Keratinocyte (primary cell): ENCODE results near the gene GLP2R. TPM values are rescaled to one million over a fixed set of nuclear protein-coding genes. Genes with fewer than 3 reads are reported as not detected.

Source experiments
- DNase-seq: peaks from one replicate; pipeline ENCODE4 v3.0.0-alpha.2; 2011; ENCODE audit warnings: low read depth, missing footprints, low spot score
- FAIRE-seq: peaks from 2 replicates; lab custom pipeline; 2011; peaks lifted over from hg19 to GRCh38; lab: Jason Lieb, UNC
- H2AFZ ChIP-seq: 2 replicates; pipeline ENCODE4 v1.6.0; 2012; ENCODE audit warnings: low read length, control low read depth, inconsistent platforms; ENCODE audit not compliant: control insufficient read depth
- H3K27ac ChIP-seq: 2 replicates; pipeline ENCODE4 v1.5.1; 2011; ENCODE audit warnings: low read length; ENCODE audit not compliant: control insufficient read depth, insufficient read depth
- H3K27me3 ChIP-seq: 3 replicates; pipeline ENCODE4 v1.6.0; 2011; ENCODE audit warnings: low read length; ENCODE audit not compliant: control insufficient read depth, insufficient read depth; ENCODE audit errors: extremely low read depth
- H3K36me3 ChIP-seq, 2 experiments: 2 replicates in 1 of 2; 3 replicates in 1 of 2; pipeline ENCODE4 v1.5.1; 2011; ENCODE audit warnings: low read length in 2 of 2, mild to moderate bottlenecking in 1 of 2; ENCODE audit not compliant: control insufficient read depth in 2 of 2, insufficient read depth in 2 of 2; ENCODE audit errors: extremely low read depth in 1 of 2
- H3K4me1 ChIP-seq: 3 replicates; pipeline ENCODE4 v1.5.1; 2011; ENCODE audit warnings: low read length; ENCODE audit not compliant: control insufficient read depth, insufficient read depth; ENCODE audit errors: extremely low read depth
- H3K4me2 ChIP-seq: 3 replicates; pipeline ENCODE4 v1.6.0; 2011; ENCODE audit warnings: low read depth, low read length; ENCODE audit not compliant: control insufficient read depth, insufficient read depth; ENCODE audit errors: extremely low read depth
- H3K4me3 ChIP-seq, 3 experiments: fragments of 200-600 bp in 1 of 3; sonication (generic) in 1 of 3; 2 replicates in 2 of 3; 3 replicates in 1 of 3; pipeline ENCODE4 v1.5.1; 2011 to 2016; ENCODE audit warnings: low read length in 3 of 3, mild to moderate bottlenecking in 3 of 3, control low read depth in 2 of 3, inconsistent platforms in 1 of 3, low read depth in 1 of 3, mixed read lengths in 1 of 3, mixed run types in 1 of 3, moderate library complexity in 1 of 3; ENCODE audit not compliant: control insufficient read depth in 2 of 3, insufficient read depth in 2 of 3; ENCODE audit errors: extremely low read depth in 1 of 3
- H3K79me2 ChIP-seq: 2 replicates; pipeline ENCODE4 v1.6.0; 2012; ENCODE audit warnings: low read length; ENCODE audit not compliant: control insufficient read depth, insufficient read depth
- H3K9ac ChIP-seq: 3 replicates; pipeline ENCODE4 v1.6.0; 2011; ENCODE audit warnings: low read length; ENCODE audit not compliant: control insufficient read depth, insufficient read depth; ENCODE audit errors: extremely low read depth
- H3K9me1 ChIP-seq: 3 replicates; pipeline ENCODE4 v1.6.0; 2011; ENCODE audit warnings: low read length; ENCODE audit not compliant: control insufficient read depth, insufficient read depth; ENCODE audit errors: extremely low read depth
- H3K9me3 ChIP-seq: 2 replicates; pipeline ENCODE4 v1.5.1; 2012; ENCODE audit warnings: low read depth, low read length; ENCODE audit not compliant: control insufficient read depth
- H4K20me1 ChIP-seq: 3 replicates; pipeline ENCODE4 v1.6.0; 2011; ENCODE audit warnings: low read length; ENCODE audit not compliant: control insufficient read depth, insufficient read depth; ENCODE audit errors: extremely low read depth
- EZH2 ChIP-seq: IDR thresholded peaks from one replicate; pipeline ENCODE4 v1.6.1; 2012; ENCODE audit warnings: inconsistent platforms, mild to moderate bottlenecking, low read length, moderate library complexity
- dilution Hi-C: fragments of 300-500 bp; cut with MboI; formaldehyde crosslinking; loops from one replicate; pipeline ENCODE4 v1.7.0; 2020; ENCODE audit warnings: low sequenced_read_pairs; ENCODE audit not compliant: extremely low pct_ligation_motif_present
- polyA plus RNA-seq, 5 experiments: library from polyadenylated mRNA; depleted of rRNA in 3 of 5; stranded (reverse) in 3 of 5; stranded (forward) in 1 of 5; unstranded in 1 of 5; fragments of >200 nt; gene quantifications; 1 replicate in 1 of 5; 2 replicates in 3 of 5; 3 replicates in 1 of 5; pipeline versions ENCODE4 v1.2.1 to v1.2.3, GENCODE V29; 2011 to 2012; ENCODE audit warnings: missing spikeins in 2 of 5, low read depth in 1 of 5, low replicate concordance in 1 of 5
- TF ChIP-seq, protein P1 (sequence below), 3 experiments: IDR thresholded peaks in 1 of 3; conservative IDR thresholded peaks in 1 of 3; optimal IDR thresholded peaks in 1 of 3; 2 replicates in 2 of 3; 3 replicates in 1 of 3; pipeline versions ENCODE3 to v1.5.1; 2011; ENCODE audit warnings: low read length in 3 of 3, mild to moderate bottlenecking in 3 of 3, moderate library complexity in 2 of 3, control low read depth in 1 of 3, inconsistent platforms in 1 of 3; ENCODE audit not compliant: insufficient read depth in 2 of 3; ENCODE audit errors: extremely low read depth in 1 of 3

Gene GLP2R
- polyA plus RNA-seq, 1 donor (not counting 4 experiments of a cell fraction or from before 2014, with no cell fraction given): not detected

DNA sequence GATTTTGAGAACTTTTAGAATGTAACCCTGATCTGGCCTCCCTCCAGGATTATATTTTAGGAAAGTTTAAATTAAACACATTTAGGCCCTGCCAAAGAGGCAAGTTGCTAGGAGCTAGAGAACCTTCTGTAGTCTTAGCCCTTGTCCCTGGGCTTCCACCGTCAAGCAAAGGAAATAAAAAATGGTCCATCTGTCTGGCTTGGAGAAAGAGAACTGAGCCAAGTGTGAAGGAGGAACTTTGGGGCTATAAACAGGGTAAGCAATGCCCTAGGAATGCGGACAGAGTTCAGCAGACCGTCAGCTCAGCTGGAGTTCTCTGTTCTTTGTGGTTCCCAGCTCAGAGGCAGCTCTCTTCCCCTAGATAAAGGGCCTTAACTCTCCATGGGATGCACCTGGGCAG lies 49.7 kb downstream of the GLP2R start:
- Histone ChIP-seq H3K27ac (no peak overlapping the region), H2AFZ (no peak overlapping the region), H3K4me2 (no peak overlapping the region)

GRCh38 chr17:9878356-9878755 lies 52.6 kb downstream of the GLP2R start:
- Histone ChIP-seq H3K27ac (no peak overlapping the region), H3K9me3 (no peaks in the 10 kb centered on the region), H3K27me3 (no peaks in the 10 kb centered on the region), H3K9ac (no peak overlapping the region), H3K4me3 (no peak overlapping the region), H3K4me1 (no peaks in the 10 kb centered on the region), H2AFZ (no peak overlapping the region), H3K79me2 (no peaks in the 10 kb centered on the region), H3K36me3 (no peaks in the 10 kb centered on the region), H3K9me1 (no peaks in the 10 kb centered on the region), H3K4me2 (no peak overlapping the region), H4K20me1 (no peaks in the 10 kb centered on the region)
- FAIRE-seq: no peak
- dilution Hi-C loops: no loop called here
- TF ChIP-seq EZH2: no peak
- TF ChIP-seq, protein P1, sequence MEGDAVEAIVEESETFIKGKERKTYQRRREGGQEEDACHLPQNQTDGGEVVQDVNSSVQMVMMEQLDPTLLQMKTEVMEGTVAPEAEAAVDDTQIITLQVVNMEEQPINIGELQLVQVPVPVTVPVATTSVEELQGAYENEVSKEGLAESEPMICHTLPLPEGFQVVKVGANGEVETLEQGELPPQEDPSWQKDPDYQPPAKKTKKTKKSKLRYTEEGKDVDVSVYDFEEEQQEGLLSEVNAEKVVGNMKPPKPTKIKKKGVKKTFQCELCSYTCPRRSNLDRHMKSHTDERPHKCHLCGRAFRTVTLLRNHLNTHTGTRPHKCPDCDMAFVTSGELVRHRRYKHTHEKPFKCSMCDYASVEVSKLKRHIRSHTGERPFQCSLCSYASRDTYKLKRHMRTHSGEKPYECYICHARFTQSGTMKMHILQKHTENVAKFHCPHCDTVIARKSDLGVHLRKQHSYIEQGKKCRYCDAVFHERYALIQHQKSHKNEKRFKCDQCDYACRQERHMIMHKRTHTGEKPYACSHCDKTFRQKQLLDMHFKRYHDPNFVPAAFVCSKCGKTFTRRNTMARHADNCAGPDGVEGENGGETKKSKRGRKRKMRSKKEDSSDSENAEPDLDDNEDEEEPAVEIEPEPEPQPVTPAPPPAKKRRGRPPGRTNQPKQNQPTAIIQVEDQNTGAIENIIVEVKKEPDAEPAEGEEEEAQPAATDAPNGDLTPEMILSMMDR (optimal IDR thresholded peaks at IDR 0.05 in 1 of 3, IDR thresholded peaks at IDR 0.05 in 1 of 3, conservative IDR thresholded peaks at IDR 0.05 in 1 of 3; ENCODE audit: extremely low read depth in 1 of 3, insufficient read depth in 2 of 3, low read length in 3 of 3): no peak
- DNase-seq: no peak

More for the DNA sequence above, 49.7 kb downstream of the GLP2R start:
- Histone ChIP-seq H4K20me1 (no peaks in the 10 kb centered on the region), H3K9me1 (no peaks in the 10 kb centered on the region), H3K79me2 (no peaks in the 10 kb centered on the region), H3K9me3 (no peaks in the 10 kb centered on the region), H3K4me3 (no peak overlapping the region), H3K4me1 (no peaks in the 10 kb centered on the region), H3K9ac (no peak overlapping the region), H3K36me3 (no peaks in the 10 kb centered on the region), H3K27me3 (no peaks in the 10 kb centered on the region)
- TF ChIP-seq, protein P1 (optimal IDR thresholded peaks at IDR 0.05 in 1 of 3, IDR thresholded peaks at IDR 0.05 in 1 of 3, conservative IDR thresholded peaks at IDR 0.05 in 1 of 3; ENCODE audit: extremely low read depth in 1 of 3, insufficient read depth in 2 of 3, low read length in 3 of 3): no peak
- TF ChIP-seq EZH2: no peak
- dilution Hi-C loops: no loop called here
- DNase-seq (no peak), FAIRE-seq (no peak)
